Vagina (tissue), 2 donors: Measurements from ENCODE around the gene GYPC.

Source experiments
- POLR2A ChIP-seq, 2 donors: fragments of 450-650 bp; IDR thresholded peaks; one replicate each; pipeline ENCODE4 v1.6.1; 2017; ENCODE audit warnings: antibody characterized with exemption in 2 of 2, mild to moderate bottlenecking in 2 of 2, moderate library complexity in 2 of 2
- POLR2AphosphoS5 ChIP-seq, 2 donors: sonication (generic); formaldehyde crosslinking; IDR thresholded peaks; one replicate each; pipeline ENCODE4 v1.9.0; 2017; ENCODE audit warnings: antibody characterized with exemption in 2 of 2, mild to moderate bottlenecking in 2 of 2, low read depth in 1 of 2; ENCODE audit not compliant: insufficient read depth in 1 of 2
- TF ChIP-seq, protein P1 (sequence below), 3 experiments: fragments of 450-650 bp in 2 of 3; fragments of 200-600 bp in 1 of 3; sonication (generic) in 1 of 3; IDR thresholded peaks; one replicate each; pipeline ENCODE4 v1.5.1; 2017 to 2019; ENCODE audit warnings: antibody characterized with exemption in 3 of 3, mild to moderate bottlenecking in 2 of 3, moderate library complexity in 2 of 3

DNA sequence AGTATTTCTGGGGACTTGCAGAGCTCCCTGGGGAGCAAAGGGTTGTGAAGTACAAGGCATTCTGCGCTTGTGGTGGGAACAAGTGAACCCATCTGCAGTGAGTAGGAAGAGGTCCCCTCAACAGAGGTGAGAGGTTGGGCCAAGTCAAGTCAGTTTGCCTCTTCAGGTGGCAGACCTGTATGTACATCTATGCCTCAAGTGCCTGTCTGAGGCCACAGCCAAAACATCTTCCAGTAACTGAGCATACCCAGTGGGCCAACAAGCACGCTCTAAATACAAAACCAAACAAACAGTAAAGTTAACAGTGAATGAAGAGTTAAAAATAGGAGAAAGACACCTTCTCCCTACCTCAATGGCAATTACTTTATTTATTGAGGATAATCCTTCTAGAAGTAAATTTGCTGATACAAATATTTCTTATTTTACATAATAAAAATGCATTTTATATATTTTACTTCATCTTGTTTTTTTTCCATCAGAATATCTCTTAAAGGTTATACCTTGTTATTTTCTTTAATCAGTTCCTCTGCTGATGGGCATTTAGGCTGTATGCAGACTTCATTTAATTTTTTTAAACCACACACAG, 2.5 kb downstream of the GYPC start:
- TF ChIP-seq POLR2A (IDR thresholded peaks at IDR 0.05): no peak
- TF ChIP-seq, protein P1, sequence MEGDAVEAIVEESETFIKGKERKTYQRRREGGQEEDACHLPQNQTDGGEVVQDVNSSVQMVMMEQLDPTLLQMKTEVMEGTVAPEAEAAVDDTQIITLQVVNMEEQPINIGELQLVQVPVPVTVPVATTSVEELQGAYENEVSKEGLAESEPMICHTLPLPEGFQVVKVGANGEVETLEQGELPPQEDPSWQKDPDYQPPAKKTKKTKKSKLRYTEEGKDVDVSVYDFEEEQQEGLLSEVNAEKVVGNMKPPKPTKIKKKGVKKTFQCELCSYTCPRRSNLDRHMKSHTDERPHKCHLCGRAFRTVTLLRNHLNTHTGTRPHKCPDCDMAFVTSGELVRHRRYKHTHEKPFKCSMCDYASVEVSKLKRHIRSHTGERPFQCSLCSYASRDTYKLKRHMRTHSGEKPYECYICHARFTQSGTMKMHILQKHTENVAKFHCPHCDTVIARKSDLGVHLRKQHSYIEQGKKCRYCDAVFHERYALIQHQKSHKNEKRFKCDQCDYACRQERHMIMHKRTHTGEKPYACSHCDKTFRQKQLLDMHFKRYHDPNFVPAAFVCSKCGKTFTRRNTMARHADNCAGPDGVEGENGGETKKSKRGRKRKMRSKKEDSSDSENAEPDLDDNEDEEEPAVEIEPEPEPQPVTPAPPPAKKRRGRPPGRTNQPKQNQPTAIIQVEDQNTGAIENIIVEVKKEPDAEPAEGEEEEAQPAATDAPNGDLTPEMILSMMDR (IDR thresholded peaks at IDR 0.05): no peak
- TF ChIP-seq POLR2AphosphoS5 (IDR thresholded peaks at IDR 0.05; ENCODE audit: insufficient read depth in 1 of 2, low read depth in 1 of 2): no peak
